Endothelial cell of umbilical vein (primary cell): ENCODE results near the gene SYCP1. TPM values are rescaled to one million over a fixed set of nuclear protein-coding genes. Genes with fewer than 3 reads are reported as not detected.

Source experiments
- polyA plus RNA-seq, 4 experiments: library from polyadenylated mRNA; depleted of rRNA in 3 of 4; stranded (reverse) in 3 of 4; unstranded in 1 of 4; fragments of >200 nt; gene quantifications; 2 replicates each; pipeline versions ENCODE4 v1.2.1 to v1.2.3, GENCODE V29; 2011 to 2012; ENCODE audit warnings: missing spikeins in 1 of 4
- total RNA-seq: library from RNA; stranded (reverse); gene quantifications from 2 replicates; pipeline ENCODE4 v1.2.3, GENCODE V29; 2021

Gene SYCP1
- total and polyA plus RNA-seq, 2 donors (not counting 3 experiments of a cell fraction or from before 2014, with no cell fraction given), result not detected

Other genes with a start within 250 kb of the SYCP1 start
- gene DENND2C, start 184.8 kb upstream of the SYCP1 start, total RNA-seq, result 0.22 and 0.44 TPM in 2 replicates
- gene DENND2C, start 184.8 kb upstream of the SYCP1 start, polyA plus RNA-seq, result 0.12 and 0.14 TPM in 2 replicates
- not detected in 2 replicates for gene AMPD1, start 159.3 kb upstream of the SYCP1 start, total RNA-seq
- gene AMPD1, start 159.3 kb upstream of the SYCP1 start, polyA plus RNA-seq, result not detected in 2 replicates
- gene NRAS, start 138.1 kb upstream of the SYCP1 start, total RNA-seq, result 76.5 and 78.7 TPM in 2 replicates
- gene NRAS, start 138.1 kb upstream of the SYCP1 start, polyA plus RNA-seq, result 22.8 and 29.4 TPM in 2 replicates
- 486 and 492 TPM in 2 replicates for gene CSDE1, start 96.9 kb upstream of the SYCP1 start, total RNA-seq
- 97.4 and 129 TPM in 2 replicates for gene CSDE1, start 96.9 kb upstream of the SYCP1 start, polyA plus RNA-seq
- 38.6 and 46.6 TPM in 2 replicates for gene SIKE1, start 74.2 kb upstream of the SYCP1 start, total RNA-seq
- 15.9 and 16.3 TPM in 2 replicates for gene SIKE1, start 74.2 kb upstream of the SYCP1 start, polyA plus RNA-seq
- not detected in 2 replicates for gene TSHB, start 175.0 kb downstream of the SYCP1 start, total RNA-seq
- gene TSHB, start 175.0 kb downstream of the SYCP1 start, polyA plus RNA-seq, result not detected in 2 replicates
- gene TSPAN2, start 234.6 kb downstream of the SYCP1 start, total RNA-seq, result 2.4 and 5.0 TPM in 2 replicates
- gene TSPAN2, start 234.6 kb downstream of the SYCP1 start, polyA plus RNA-seq, result 1.5 and 1.8 TPM in 2 replicates